CMK (cell line): ENCODE results near the gene C11orf16.
"Not testable (repeated sequence)": the region's sequence is repeated elsewhere in the genome, so short reads cannot be mapped to it uniquely, and the experiment has no call there.

Experiments used
- DNase-seq: peaks from one replicate; pipeline ENCODE4 v3.0.0-alpha.2; 2010; ENCODE audit warnings: low read depth

Gene C11orf16

GRCh38 chr11:8932564-8933180 is at the start of gene C11orf16:
TSS of gene C11orf16 (minus strand) at chr11:8932947. CDS start at chr11:8932308, 639 bp downstream.
- DNase-seq = no peak

GRCh38 chr11:8980485-8980884 is 47.7 kb upstream of the C11orf16 start:
- DNase-seq = no peak

GRCh38 chr11:8979365-8979764 is 46.6 kb upstream of the C11orf16 start:
- not testable (repeated sequence) for DNase-seq

GRCh38 chr11:8973121-8973520 is 40.4 kb upstream of the C11orf16 start:
- DNase-seq = no peak

GRCh38 chr11:8971924-8972316 is 39.2 kb upstream of the C11orf16 start:
- DNase-seq = no peak

GRCh38 chr11:8971196-8971923 is 38.6 kb upstream of the C11orf16 start:
- no peak for DNase-seq

- no peak for DNase-seq
Measured at GRCh38 chr11:8967184-8967583, 34.4 kb upstream of the C11orf16 start.

- peak; percentile 85 for DNase-seq
Measured at GRCh38 chr11:8964324-8965320, 31.9 kb upstream of the C11orf16 start, which contains the start of gene TMEM9B. TSS of gene TMEM9B (minus strand) at chr11:8964442. CDS start at chr11:8964313, 129 bp downstream.

GRCh38 chr11:8963569-8964323 is 31.0 kb upstream of the C11orf16 start:
- peak; percentile 49 for DNase-seq

- DNase-seq = no peak
Measured at GRCh38 chr11:8962841-8963240, 30.1 kb upstream of the C11orf16 start.

- DNase-seq = no peak
Measured at GRCh38 chr11:8961401-8961800, 28.7 kb upstream of the C11orf16 start.

GRCh38 chr11:8959546-8960166 is 26.9 kb upstream of the C11orf16 start:
- peak; percentile 49 for DNase-seq

- no peak for DNase-seq
Measured at GRCh38 chr11:8956860-8957259, 24.1 kb upstream of the C11orf16 start.

- DNase-seq = no peak
Measured at GRCh38 chr11:8948886-8949285, 16.1 kb upstream of the C11orf16 start.

- no peak for DNase-seq
Measured at GRCh38 chr11:8947230-8947943, 14.6 kb upstream of the C11orf16 start.

GRCh38 chr11:8942518-8943066 is 9.8 kb upstream of the C11orf16 start, which contains the start of gene ASCL3:
TSS of gene ASCL3 (minus strand) at chr11:8943016. CDS start at chr11:8938161, 4,855 bp downstream.
- no peak for DNase-seq

- no peak for DNase-seq
Measured at GRCh38 chr11:8941341-8942103, 8.8 kb upstream of the C11orf16 start.

GRCh38 chr11:8937659-8938058 is 4.9 kb upstream of the C11orf16 start:
- no peak for DNase-seq

GRCh38 chr11:8937159-8937558 is 4.4 kb upstream of the C11orf16 start:
- DNase-seq = no peak
